ENCODE measurements around the gene GRIFIN.

The GRIFIN gene

DNA sequence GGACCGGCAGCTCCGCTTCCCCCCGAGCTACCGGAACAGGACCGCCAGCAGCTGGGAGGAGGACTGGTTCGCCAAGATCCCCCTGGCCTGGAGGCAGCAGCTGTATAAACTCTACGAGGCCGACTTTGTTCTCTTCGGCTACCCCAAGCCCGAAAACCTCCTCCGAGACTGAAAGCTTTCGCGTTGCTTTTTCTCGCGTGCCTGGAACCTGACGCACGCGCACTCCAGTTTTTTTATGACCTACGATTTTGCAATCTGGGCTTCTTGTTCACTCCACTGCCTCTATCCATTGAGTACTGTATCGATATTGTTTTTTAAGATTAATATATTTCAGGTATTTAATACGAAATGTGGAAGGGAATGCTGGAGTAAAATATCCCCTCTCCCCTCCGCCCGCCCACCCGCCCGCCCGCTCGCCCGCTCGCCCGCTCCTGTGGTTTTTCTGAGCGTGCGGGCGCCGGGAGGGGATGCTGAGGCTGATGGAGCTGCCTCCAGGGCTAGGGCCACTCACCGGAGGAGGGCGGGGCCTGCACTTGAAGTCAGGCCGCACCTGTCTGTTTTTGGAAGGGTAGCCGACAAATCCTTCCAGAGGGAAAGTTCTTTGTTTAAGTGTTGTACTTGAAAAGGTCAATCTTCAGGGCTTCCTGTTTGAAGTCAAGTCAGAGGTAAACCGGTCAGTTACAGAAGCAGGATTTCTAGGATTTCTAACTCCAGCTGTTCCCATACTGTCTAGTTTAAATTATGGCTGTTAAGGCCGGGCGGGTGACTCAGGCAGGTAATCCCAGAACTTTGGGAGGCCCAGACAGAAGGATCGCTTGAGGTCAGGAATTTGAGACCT is 42.3 kb downstream of the GRIFIN start:
- TF ChIP-seq ZFX (IDR thresholded peaks at IDR 0.05) (no peak), CTCF (conservative IDR thresholded peaks at IDR 0.05) (no peak)
- no peak overlapping the region for H3K27ac ChIP-seq

- TF ChIP-seq ZFX (IDR thresholded peaks at IDR 0.05) (no peak), CTCF (conservative IDR thresholded peaks at IDR 0.05) (no peak)
Observed at GRCh38 chr7:2432910-2433712, 43.1 kb downstream of the GRIFIN start.

DNA sequence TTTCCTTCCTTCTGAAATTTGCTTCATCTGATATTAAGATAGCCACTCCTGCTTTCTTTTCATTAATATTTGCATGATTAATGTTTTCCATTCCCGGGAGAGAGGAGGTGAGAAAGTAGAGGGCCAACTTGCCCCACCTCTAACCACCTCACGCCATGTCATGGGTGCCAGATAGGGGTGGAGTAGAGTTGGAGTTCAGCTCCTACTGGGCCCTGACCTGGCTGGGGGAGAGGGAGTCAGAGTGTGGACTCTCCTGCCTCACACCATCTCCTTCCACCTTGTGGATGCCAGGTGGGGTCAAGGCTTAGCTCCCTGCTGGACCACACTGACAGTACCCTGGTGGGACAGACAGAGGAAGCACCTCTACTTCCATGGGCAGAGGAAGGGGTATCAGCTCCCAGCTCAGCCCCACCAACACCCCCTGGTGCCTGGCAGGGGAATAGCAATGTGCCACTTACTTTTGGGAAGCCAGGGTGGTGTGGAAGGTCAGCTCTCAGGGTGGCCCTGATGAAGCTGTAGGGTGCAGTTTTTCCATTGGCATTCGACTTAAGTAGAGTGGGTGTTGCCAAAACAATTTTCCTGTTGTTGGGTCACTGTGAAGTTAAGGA is 44.8 kb downstream of the GRIFIN start:
- TF ChIP-seq CTCF (conservative IDR thresholded peaks at IDR 0.05) (no peak; the same call in 1 of the 2 replicates), ZFX (IDR thresholded peaks at IDR 0.05) (no peak)
- no peak overlapping the region for H3K27ac ChIP-seq

More at GRCh38 chr7:2432910-2433712, 43.1 kb downstream of the GRIFIN start:
- no peak overlapping the region for H3K27ac ChIP-seq

- TF ChIP-seq ZFX (IDR thresholded peaks at IDR 0.05) = no peak
- TF ChIP-seq CTCF (conservative IDR thresholded peaks at IDR 0.05) = no peak
- no peak overlapping the region for H3K27ac ChIP-seq
Observed at GRCh38 chr7:2425749-2426148, 50.4 kb downstream of the GRIFIN start.
